ENCODE data around the gene MCM9. TPM values are rescaled to one million over a fixed set of nuclear protein-coding genes. Genes with fewer than 3 reads are reported as not detected.

The MCM9 gene
- total and polyA plus RNA-seq, 2 of the 13 experiments (the other 11 are each of a cell fraction or from before 2014, with no cell fraction given), result 3.8 to 17.2 TPM

DNA sequence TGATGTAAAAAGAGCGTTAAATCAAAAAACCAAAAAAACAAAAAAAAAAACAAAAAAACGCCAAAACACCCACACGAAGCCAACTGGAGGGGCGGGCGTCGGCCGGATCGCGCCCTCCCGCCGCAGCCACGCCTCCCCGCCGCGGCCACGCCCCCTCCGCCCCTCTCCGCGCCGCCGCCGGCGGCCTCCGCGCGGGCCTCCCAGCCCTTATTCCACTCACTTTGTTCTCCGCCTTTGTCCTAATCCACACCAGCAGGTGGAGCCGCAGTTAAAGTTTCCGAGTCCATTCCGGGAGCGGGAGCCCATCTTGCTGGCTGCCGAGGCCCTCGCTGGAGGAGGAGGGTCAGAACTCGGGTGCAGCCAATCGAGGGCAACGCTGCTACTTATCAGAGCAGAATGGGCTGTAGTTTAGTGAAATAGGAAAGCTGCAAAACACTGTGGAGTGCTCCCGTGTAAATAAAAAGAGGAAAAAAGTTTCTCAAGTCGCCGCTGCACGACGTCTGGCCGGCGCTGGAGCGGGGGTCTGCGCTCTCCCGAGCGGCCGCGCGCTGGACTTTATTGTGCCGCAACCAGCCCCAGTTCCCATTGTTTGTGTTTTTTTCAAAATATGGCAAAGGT lies 41.0 kb downstream of the MCM9 start, which contains the start of gene ASF1A (continued):
- peak; percentile 72 for TF ChIP-seq RXRB (CRISPR knock-in tag; IDR thresholded peaks at IDR 0.05; ENCODE audit: borderline replicate concordance)
- TF ChIP-seq, protein P1, sequence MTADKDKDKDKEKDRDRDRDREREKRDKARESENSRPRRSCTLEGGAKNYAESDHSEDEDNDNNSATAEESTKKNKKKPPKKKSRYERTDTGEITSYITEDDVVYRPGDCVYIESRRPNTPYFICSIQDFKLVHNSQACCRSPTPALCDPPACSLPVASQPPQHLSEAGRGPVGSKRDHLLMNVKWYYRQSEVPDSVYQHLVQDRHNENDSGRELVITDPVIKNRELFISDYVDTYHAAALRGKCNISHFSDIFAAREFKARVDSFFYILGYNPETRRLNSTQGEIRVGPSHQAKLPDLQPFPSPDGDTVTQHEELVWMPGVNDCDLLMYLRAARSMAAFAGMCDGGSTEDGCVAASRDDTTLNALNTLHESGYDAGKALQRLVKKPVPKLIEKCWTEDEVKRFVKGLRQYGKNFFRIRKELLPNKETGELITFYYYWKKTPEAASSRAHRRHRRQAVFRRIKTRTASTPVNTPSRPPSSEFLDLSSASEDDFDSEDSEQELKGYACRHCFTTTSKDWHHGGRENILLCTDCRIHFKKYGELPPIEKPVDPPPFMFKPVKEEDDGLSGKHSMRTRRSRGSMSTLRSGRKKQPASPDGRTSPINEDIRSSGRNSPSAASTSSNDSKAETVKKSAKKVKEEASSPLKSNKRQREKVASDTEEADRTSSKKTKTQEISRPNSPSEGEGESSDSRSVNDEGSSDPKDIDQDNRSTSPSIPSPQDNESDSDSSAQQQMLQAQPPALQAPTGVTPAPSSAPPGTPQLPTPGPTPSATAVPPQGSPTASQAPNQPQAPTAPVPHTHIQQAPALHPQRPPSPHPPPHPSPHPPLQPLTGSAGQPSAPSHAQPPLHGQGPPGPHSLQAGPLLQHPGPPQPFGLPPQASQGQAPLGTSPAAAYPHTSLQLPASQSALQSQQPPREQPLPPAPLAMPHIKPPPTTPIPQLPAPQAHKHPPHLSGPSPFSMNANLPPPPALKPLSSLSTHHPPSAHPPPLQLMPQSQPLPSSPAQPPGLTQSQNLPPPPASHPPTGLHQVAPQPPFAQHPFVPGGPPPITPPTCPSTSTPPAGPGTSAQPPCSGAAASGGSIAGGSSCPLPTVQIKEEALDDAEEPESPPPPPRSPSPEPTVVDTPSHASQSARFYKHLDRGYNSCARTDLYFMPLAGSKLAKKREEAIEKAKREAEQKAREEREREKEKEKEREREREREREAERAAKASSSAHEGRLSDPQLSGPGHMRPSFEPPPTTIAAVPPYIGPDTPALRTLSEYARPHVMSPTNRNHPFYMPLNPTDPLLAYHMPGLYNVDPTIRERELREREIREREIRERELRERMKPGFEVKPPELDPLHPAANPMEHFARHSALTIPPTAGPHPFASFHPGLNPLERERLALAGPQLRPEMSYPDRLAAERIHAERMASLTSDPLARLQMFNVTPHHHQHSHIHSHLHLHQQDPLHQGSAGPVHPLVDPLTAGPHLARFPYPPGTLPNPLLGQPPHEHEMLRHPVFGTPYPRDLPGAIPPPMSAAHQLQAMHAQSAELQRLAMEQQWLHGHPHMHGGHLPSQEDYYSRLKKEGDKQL (CRISPR knock-in tag; IDR thresholded peaks at IDR 0.05; ENCODE audit: low read depth), result peak; percentile 63; the same call in 1 of the 2 replicates
- no peak for TF ChIP-seq NFIB (CRISPR knock-in tag; IDR thresholded peaks at IDR 0.05; ENCODE audit: borderline replicate concordance)
- no peak for TF ChIP-seq ZSCAN22 (CRISPR knock-in tag; IDR thresholded peaks at IDR 0.05)
- TF ChIP-seq ZBTB4 (CRISPR knock-in tag; IDR thresholded peaks at IDR 0.05; ENCODE audit: borderline replicate concordance), result no peak
- TF ChIP-seq RBM39 (IDR thresholded peaks at IDR 0.05; ENCODE audit: low read depth, low read length, poor library complexity, severe bottlenecking), result peak; percentile 97
- TF ChIP-seq, protein P2, sequence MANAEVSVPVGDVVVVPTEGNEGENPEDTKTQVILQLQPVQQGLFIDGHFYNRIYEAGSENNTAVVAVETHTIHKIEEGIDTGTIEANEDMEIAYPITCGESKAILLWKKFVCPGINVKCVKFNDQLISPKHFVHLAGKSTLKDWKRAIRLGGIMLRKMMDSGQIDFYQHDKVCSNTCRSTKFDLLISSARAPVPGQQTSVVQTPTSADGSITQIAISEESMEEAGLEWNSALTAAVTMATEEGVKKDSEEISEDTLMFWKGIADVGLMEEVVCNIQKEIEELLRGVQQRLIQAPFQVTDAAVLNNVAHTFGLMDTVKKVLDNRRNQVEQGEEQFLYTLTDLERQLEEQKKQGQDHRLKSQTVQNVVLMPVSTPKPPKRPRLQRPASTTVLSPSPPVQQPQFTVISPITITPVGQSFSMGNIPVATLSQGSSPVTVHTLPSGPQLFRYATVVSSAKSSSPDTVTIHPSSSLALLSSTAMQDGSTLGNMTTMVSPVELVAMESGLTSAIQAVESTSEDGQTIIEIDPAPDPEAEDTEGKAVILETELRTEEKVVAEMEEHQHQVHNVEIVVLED (CRISPR knock-in tag; IDR thresholded peaks at IDR 0.05; ENCODE audit: borderline replicate concordance), result peak; percentile 84; the same call in 1 of the 2 replicates
- peak; percentile 89 for TF ChIP-seq KAT8 (CRISPR knock-in tag; IDR thresholded peaks at IDR 0.05)
- no peak for TF ChIP-seq ZNF773 (CRISPR knock-in tag; IDR thresholded peaks at IDR 0.05; ENCODE audit: borderline replicate concordance)
- TF ChIP-seq MED13 (CRISPR knock-in tag; IDR thresholded peaks at IDR 0.05), result peak; percentile 81; the same call in 1 of the 2 replicates
- peak; percentile 77; the same call in 1 of the 2 replicates for TF ChIP-seq ZIK1 (CRISPR knock-in tag; IDR thresholded peaks at IDR 0.05; ENCODE audit: borderline replicate concordance, low read depth)
- no peak for TF ChIP-seq BCL3 (CRISPR knock-in tag; IDR thresholded peaks at IDR 0.05)
- TF ChIP-seq THRA (CRISPR knock-in tag; IDR thresholded peaks at IDR 0.05; ENCODE audit: borderline replicate concordance), result peak; percentile 69; the same call in 1 of the 2 replicates
- peak; percentile 89 for TF ChIP-seq THAP11 (CRISPR knock-in tag; IDR thresholded peaks at IDR 0.05)
- TF ChIP-seq MIXL1 (CRISPR knock-in tag; IDR thresholded peaks at IDR 0.05), result peak; percentile 79
